HUDEP-2 (cell line): ENCODE measurements around the gene STRBP.

Source experiments
- DNase-seq, 76 experiments: peaks; one replicate each; lab custom pipeline; 2025; ENCODE audit not compliant: unreplicated experiment in 76 of 76; lab: John Stamatoyannopoulos, UW

STRBP gene

DNA sequence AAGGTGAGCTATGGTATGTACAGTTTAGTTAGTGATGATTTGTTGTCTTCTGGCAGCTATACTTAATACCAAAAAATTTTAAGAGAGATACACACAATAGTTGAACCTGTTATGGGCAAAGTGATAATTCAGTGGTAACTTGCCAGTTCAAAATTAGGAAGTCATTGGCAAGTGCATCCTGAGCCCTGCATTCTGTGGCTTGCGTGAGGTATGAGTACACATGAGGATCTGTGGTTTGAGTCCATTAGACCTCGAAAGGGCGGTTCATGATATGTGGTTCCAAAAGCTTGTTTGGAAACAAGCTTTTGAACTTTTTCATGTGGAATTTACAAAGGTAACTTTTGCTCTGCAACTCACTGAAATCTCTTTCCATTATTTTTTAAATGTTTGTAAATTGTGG, 187.9 kb downstream of the STRBP start:
- DNase-seq, result no peak

DNA sequence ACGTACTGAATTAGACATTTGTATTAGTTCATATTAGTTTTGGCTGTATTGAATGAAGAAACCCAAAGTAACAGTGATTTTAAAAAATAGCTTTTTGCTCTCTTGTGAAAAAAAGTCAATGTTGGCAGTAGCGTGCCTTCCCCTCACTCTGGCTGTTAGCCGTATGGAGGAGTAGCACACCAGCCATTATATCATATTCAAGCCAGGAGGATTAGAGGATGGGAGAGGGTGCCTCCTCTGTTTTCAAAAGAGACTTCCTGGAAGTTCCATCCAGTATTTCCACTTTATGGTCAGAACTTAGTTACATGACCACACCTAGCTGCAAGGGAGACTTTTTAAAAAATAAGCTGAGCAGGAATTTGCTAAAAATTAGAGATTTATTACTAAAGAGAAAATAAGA, 193.8 kb downstream of the STRBP start:
- DNase-seq, result no peak

- no peak for DNase-seq
Measured at GRCh38 chr9:123073991-123074422, 194.4 kb downstream of the STRBP start.

DNA sequence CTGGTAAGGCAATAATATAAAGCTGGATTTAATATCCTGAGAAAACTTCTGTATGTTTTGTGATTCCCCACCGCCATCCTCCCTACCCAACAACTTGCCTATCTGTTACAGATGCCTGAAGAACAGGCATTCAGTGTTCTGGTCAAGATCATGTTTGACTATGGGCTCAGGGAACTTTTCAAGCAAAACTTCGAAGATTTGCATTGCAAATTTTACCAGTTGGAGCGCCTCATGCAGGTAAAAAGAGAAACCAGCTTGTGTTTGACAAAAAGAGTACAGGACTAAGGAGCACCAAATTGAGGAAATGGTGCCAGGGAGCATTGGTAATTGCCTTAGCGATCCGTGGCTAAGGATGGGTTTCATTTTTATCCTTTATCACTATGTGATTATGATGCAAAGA, 194.9 kb downstream of the STRBP start:
- DNase-seq, result no peak

GRCh38 chr9:123072407-123072995, 195.9 kb downstream of the STRBP start:
- no peak for DNase-seq
